Measurements from ENCODE around the gene ERCC6L2. TPM values are rescaled to one million over a fixed set of nuclear protein-coding genes. Genes with fewer than 3 reads are reported as not detected.

The ERCC6L2 gene
- total and polyA plus RNA-seq, 2 experiments from 2014 or later, result 33.5 to 80.6 TPM

DNA sequence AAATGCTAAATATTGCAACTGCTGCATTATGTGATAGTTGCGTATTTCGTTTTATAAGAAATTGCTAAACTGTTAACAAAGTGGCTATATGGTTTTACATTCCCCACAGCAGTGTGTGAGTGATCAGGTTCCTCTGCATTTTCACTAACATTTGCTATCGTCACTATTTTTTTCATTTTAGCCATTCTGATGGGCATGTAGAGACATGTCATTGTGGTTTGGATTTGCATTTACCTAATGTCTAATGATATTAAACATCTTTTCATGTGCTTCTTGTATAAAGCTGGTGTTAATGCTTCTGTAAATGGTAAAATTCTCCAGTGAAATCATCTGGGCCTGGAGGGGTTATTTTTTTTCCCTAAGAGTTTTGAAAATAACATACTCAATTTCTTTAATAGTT is 61.6 kb downstream of the ERCC6L2 start (continued):
- TF ChIP-seq, protein P1, sequence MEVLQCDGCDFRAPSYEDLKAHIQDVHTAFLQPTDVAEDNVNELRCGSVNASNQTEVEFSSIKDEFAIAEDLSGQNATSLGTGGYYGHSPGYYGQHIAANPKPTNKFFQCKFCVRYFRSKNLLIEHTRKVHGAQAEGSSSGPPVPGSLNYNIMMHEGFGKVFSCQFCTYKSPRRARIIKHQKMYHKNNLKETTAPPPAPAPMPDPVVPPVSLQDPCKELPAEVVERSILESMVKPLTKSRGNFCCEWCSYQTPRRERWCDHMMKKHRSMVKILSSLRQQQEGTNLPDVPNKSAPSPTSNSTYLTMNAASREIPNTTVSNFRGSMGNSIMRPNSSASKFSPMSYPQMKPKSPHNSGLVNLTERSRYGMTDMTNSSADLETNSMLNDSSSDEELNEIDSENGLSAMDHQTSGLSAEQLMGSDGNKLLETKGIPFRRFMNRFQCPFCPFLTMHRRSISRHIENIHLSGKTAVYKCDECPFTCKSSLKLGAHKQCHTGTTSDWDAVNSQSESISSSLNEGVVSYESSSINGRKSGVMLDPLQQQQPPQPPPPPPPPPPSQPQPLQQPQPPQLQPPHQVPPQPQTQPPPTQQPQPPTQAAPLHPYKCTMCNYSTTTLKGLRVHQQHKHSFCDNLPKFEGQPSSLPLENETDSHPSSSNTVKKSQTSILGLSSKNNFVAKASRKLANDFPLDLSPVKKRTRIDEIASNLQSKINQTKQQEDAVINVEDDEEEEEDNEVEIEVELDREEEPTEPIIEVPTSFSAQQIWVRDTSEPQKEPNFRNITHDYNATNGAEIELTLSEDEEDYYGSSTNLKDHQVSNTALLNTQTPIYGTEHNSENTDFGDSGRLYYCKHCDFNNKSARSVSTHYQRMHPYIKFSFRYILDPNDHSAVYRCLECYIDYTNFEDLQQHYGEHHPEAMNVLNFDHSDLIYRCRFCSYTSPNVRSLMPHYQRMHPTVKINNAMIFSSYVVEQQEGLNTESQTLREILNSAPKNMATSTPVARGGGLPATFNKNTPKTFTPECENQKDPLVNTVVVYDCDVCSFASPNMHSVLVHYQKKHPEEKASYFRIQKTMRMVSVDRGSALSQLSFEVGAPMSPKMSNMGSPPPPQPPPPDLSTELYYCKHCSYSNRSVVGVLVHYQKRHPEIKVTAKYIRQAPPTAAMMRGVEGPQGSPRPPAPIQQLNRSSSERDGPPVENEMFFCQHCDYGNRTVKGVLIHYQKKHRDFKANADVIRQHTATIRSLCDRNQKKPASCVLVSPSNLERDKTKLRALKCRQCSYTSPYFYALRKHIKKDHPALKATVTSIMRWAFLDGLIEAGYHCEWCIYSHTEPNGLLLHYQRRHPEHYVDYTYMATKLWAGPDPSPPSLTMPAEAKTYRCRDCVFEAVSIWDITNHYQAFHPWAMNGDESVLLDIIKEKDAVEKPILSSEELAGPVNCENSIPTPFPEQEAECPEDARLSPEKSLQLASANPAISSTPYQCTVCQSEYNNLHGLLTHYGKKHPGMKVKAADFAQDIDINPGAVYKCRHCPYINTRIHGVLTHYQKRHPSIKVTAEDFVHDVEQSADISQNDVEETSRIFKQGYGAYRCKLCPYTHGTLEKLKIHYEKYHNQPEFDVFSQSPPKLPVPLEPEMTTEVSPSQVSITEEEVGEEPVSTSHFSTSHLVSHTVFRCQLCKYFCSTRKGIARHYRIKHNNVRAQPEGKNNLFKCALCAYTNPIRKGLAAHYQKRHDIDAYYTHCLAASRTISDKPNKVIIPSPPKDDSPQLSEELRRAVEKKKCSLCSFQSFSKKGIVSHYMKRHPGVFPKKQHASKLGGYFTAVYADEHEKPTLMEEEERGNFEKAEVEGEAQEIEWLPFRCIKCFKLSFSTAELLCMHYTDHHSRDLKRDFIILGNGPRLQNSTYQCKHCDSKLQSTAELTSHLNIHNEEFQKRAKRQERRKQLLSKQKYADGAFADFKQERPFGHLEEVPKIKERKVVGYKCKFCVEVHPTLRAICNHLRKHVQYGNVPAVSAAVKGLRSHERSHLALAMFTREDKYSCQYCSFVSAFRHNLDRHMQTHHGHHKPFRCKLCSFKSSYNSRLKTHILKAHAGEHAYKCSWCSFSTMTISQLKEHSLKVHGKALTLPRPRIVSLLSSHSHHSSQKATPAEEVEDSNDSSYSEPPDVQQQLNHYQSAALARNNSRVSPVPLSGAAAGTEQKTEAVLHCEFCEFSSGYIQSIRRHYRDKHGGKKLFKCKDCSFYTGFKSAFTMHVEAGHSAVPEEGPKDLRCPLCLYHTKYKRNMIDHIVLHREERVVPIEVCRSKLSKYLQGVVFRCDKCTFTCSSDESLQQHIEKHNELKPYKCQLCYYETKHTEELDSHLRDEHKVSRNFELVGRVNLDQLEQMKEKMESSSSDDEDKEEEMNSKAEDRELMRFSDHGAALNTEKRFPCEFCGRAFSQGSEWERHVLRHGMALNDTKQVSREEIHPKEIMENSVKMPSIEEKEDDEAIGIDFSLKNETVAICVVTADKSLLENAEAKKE (CRISPR knock-in tag; IDR thresholded peaks at IDR 0.05), result no peak
- TF ChIP-seq, protein P2, sequence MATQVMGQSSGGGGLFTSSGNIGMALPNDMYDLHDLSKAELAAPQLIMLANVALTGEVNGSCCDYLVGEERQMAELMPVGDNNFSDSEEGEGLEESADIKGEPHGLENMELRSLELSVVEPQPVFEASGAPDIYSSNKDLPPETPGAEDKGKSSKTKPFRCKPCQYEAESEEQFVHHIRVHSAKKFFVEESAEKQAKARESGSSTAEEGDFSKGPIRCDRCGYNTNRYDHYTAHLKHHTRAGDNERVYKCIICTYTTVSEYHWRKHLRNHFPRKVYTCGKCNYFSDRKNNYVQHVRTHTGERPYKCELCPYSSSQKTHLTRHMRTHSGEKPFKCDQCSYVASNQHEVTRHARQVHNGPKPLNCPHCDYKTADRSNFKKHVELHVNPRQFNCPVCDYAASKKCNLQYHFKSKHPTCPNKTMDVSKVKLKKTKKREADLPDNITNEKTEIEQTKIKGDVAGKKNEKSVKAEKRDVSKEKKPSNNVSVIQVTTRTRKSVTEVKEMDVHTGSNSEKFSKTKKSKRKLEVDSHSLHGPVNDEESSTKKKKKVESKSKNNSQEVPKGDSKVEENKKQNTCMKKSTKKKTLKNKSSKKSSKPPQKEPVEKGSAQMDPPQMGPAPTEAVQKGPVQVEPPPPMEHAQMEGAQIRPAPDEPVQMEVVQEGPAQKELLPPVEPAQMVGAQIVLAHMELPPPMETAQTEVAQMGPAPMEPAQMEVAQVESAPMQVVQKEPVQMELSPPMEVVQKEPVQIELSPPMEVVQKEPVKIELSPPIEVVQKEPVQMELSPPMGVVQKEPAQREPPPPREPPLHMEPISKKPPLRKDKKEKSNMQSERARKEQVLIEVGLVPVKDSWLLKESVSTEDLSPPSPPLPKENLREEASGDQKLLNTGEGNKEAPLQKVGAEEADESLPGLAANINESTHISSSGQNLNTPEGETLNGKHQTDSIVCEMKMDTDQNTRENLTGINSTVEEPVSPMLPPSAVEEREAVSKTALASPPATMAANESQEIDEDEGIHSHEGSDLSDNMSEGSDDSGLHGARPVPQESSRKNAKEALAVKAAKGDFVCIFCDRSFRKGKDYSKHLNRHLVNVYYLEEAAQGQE (IDR thresholded peaks at IDR 0.05; ENCODE audit: unreplicated experiment), result no peak
- TF ChIP-seq ZNF331 (CRISPR knock-in tag; IDR thresholded peaks at IDR 0.05; ENCODE audit: low read depth), result no peak
- TF ChIP-seq CTCF (conservative IDR thresholded peaks at IDR 0.05; ENCODE audit: low read depth in 2 of 2), result no peak
